Measurements from ENCODE around the gene IFIT5. TPM values are rescaled to one million over a fixed set of nuclear protein-coding genes. Genes with fewer than 3 reads are reported as not detected.

The IFIT5 gene
- total RNA-seq, 2 experiments from 2014 or later: 0.36 to 0.57 TPM

DNA sequence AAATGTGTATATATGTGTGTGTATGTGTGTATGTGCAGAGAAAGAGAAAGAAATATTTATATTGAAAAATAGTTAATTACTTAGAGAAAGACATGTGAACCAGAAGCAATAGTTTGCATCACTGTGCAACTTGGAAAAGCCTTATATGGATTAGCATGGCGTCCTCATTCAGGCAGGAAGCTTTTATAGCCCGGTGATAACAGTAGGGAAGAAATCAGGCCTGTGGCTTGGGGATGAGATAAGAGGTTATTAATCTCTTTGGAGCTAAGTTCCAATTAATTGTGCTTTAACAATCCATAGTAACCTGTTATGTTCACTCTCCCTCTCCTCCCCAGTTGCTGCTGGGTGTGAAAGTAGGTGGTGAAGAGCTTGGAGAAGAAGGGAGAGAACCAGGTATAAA is 36.5 kb downstream of the IFIT5 start:
- DNase-seq (ENCODE audit: low spot score): no peak
- intact Hi-C loops (cut with micrococcal nuclease; ENCODE audit: unreplicated experiment): no loop called here
- Histone ChIP-seq H3K4me2 (ENCODE audit: low read length) (no peak overlapping the region), H3K27ac (ENCODE audit: low read depth, low read length, poor library complexity, severe bottlenecking) (no peak overlapping the region), H3K79me2 (ENCODE audit: insufficient read depth, low read depth, low read length) (no peaks in the 10 kb centered on the region), H3K4me1 (ENCODE audit: insufficient read depth, low read length, poor library complexity, severe bottlenecking) (no peaks in the 10 kb centered on the region), H3K9me3 (ENCODE audit: low read length) (no peaks in the 10 kb centered on the region), H3K4me3 (ENCODE audit: low read depth, low read length, poor library complexity, severe bottlenecking) (no peak overlapping the region), H3K36me3 (ENCODE audit: insufficient read depth, low read length) (no peaks in the 10 kb centered on the region), H2AFZ (ENCODE audit: low read length) (no peak overlapping the region), H3K9me2 (ENCODE audit: insufficient read depth, low read length) (no peaks in the 10 kb centered on the region), H4K20me1 (ENCODE audit: insufficient read depth, low read length) (no peaks in the 10 kb centered on the region)
- ChIA-PET POLR2A (interaction anchor here (0.6 kb wide), 1 partner anchor 69 kb away, joined by 6 read pairs; no protein-coding TSS in a partner anchor), CTCF (ENCODE audit: unreplicated experiment) (no interaction called here)
- no peak for TF ChIP-seq EZH2phosphoT487 (IDR thresholded peaks at IDR 0.05; ENCODE audit: borderline replicate concordance, low read depth, low read length)
- TF ChIP-seq, protein P1, sequence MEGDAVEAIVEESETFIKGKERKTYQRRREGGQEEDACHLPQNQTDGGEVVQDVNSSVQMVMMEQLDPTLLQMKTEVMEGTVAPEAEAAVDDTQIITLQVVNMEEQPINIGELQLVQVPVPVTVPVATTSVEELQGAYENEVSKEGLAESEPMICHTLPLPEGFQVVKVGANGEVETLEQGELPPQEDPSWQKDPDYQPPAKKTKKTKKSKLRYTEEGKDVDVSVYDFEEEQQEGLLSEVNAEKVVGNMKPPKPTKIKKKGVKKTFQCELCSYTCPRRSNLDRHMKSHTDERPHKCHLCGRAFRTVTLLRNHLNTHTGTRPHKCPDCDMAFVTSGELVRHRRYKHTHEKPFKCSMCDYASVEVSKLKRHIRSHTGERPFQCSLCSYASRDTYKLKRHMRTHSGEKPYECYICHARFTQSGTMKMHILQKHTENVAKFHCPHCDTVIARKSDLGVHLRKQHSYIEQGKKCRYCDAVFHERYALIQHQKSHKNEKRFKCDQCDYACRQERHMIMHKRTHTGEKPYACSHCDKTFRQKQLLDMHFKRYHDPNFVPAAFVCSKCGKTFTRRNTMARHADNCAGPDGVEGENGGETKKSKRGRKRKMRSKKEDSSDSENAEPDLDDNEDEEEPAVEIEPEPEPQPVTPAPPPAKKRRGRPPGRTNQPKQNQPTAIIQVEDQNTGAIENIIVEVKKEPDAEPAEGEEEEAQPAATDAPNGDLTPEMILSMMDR (conservative IDR thresholded peaks at IDR 0.05; ENCODE audit: low read length): no peak
- no TSS peak for BruUV-seq (replicated peaks)

DNA sequence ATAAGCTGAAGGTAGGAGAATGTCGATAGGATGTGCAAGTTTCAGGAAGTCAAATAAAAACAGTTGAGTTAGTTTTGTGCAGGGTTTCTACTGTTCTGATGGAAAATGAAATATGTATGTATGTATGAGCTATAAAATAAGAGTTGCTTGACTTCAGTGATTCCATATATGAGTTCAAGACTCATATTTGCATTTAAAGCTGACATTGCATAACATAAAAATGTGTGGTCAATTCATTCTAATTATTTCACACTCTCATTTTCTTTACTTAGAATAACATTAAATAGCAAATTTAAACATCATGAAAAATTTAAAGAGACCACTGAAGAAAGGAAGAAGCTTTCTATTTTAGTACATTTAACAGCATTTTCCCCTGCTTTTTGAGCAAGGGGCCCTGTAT is 37.8 kb downstream of the IFIT5 start:
- H3K9me2 ChIP-seq (ENCODE audit: insufficient read depth, low read length): no peaks in the 10 kb centered on the region
- ChIA-PET POLR2A (interaction anchor here (0.8 kb wide), 1 partner anchor 65 kb away, joined by 3 read pairs; no protein-coding TSS in a partner anchor), CTCF (ENCODE audit: unreplicated experiment) (no interaction called here)
- no peaks in the 10 kb centered on the region for H3K36me3 ChIP-seq (ENCODE audit: insufficient read depth, low read length)
- no peak overlapping the region for H3K4me2 ChIP-seq (ENCODE audit: low read length)
- H3K4me3 ChIP-seq (ENCODE audit: low read depth, low read length, poor library complexity, severe bottlenecking): no peak overlapping the region
- TF ChIP-seq, protein P1 (conservative IDR thresholded peaks at IDR 0.05; ENCODE audit: low read length): no peak
- TF ChIP-seq EZH2phosphoT487 (IDR thresholded peaks at IDR 0.05; ENCODE audit: borderline replicate concordance, low read depth, low read length): no peak
- BruUV-seq (replicated peaks): no TSS peak
- no peak overlapping the region for H3K27ac ChIP-seq (ENCODE audit: low read depth, low read length, poor library complexity, severe bottlenecking)
- H3K9me3 ChIP-seq (ENCODE audit: low read length): no peaks in the 10 kb centered on the region
- no peaks in the 10 kb centered on the region for H3K4me1 ChIP-seq (ENCODE audit: insufficient read depth, low read length, poor library complexity, severe bottlenecking)
- no peak overlapping the region for H2AFZ ChIP-seq (ENCODE audit: low read length)
- intact Hi-C loops (cut with micrococcal nuclease; ENCODE audit: unreplicated experiment): no loop called here
- DNase-seq (ENCODE audit: low spot score): no peak
- H4K20me1 ChIP-seq (ENCODE audit: insufficient read depth, low read length): no peaks in the 10 kb centered on the region
- H3K79me2 ChIP-seq (ENCODE audit: insufficient read depth, low read depth, low read length): no peaks in the 10 kb centered on the region

DNA sequence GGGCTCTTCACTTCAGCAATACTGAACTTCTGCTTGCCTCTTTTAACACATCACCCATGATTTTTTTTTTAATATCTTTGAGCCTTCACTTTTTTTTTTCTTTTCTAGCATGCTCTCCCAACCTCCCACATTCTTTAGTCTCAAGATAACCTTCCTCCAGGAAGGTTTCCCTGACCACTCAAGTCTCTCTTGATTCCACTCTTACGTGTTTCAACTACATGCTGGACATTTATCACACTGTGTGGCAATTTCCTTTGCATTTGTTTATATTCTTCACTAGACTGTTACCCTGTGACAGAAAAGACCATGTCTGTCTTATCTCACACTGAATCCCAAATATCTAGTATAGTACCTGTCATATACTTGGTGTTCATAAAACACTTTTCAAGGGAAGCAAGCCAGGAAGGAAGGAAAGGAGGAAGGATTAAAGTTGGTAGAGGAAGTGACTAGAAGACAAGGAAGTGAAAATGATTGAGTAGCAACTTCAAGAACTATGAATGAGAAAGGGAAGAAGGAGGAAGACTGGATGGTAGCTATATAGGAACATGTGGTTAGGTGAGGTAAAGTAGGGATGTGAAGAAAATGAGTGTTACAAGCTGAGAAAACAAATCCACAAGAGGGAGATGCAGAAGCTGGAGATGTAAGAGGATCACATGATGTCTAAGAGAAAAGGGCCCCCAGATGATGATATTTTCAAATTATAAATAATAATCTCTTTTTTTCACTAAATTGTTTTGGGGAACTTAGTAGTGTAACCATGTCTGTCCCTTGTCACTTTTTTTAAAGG is 40.4 kb downstream of the IFIT5 start:
- BruUV-seq (replicated peaks): no TSS peak
- Histone ChIP-seq H3K36me3 (ENCODE audit: insufficient read depth, low read length) (no peaks in the 10 kb centered on the region), H3K9me2 (ENCODE audit: insufficient read depth, low read length) (no peaks in the 10 kb centered on the region), H2AFZ (ENCODE audit: low read length) (no peak overlapping the region), H4K20me1 (ENCODE audit: insufficient read depth, low read length) (no peaks in the 10 kb centered on the region), H3K4me3 (ENCODE audit: low read depth, low read length, poor library complexity, severe bottlenecking) (no peak overlapping the region), H3K79me2 (ENCODE audit: insufficient read depth, low read depth, low read length) (no peaks in the 10 kb centered on the region), H3K9me3 (ENCODE audit: low read length) (no peaks in the 10 kb centered on the region), H3K27ac (ENCODE audit: low read depth, low read length, poor library complexity, severe bottlenecking) (no peak overlapping the region), H3K4me2 (ENCODE audit: low read length) (no peak overlapping the region), H3K4me1 (ENCODE audit: insufficient read depth, low read length, poor library complexity, severe bottlenecking) (no peaks in the 10 kb centered on the region)
- POLR2A ChIA-PET: interaction anchor here (0.6 kb wide), 1 partner anchor 245 kb away, joined by 3 read pairs; no protein-coding TSS in a partner anchor
- TF ChIP-seq EZH2phosphoT487 (IDR thresholded peaks at IDR 0.05; ENCODE audit: borderline replicate concordance, low read depth, low read length): no peak
- TF ChIP-seq, protein P1 (conservative IDR thresholded peaks at IDR 0.05; ENCODE audit: low read length): no peak
- intact Hi-C loops (cut with micrococcal nuclease; ENCODE audit: unreplicated experiment): no loop called here
- CTCF ChIA-PET (ENCODE audit: unreplicated experiment): no interaction called here
- DNase-seq (ENCODE audit: low spot score): no peak
